ENCODE data around the gene CACNG5.

GRCh38 chr17:66790501-66791061 lies 44.3 kb upstream of the CACNG5 start:
- TF ChIP-seq RXRA (IDR thresholded peaks at IDR 0.05): no peak
- no peak for TF ChIP-seq CTCF (IDR thresholded peaks at IDR 0.05; ENCODE audit: low read depth, low read length, missing input control)
- no peak for TF ChIP-seq JUND (IDR thresholded peaks at IDR 0.05)
